Left lung (tissue), 10 donors: ENCODE results near the gene SRCIN1. TPM values are rescaled to one million over a fixed set of nuclear protein-coding genes. Genes with fewer than 3 reads are reported as not detected.

Source experiments
- ATAC-seq: fragments of 200-7000 bp; cut with Tn5 transposase; one replicate; pipeline ENCODE4 v1.9.1; 2020; ENCODE audit warnings: moderate library complexity
- DNase-seq, 4 donors: peaks; one replicate each; pipeline ENCODE4 v3.0.0-alpha.2; 2013 to 2020
- H3K27ac ChIP-seq, 2 donors: fragments of 200-600 bp; sonication (generic) in 1 of 2; one replicate each; pipeline versions ENCODE4 v1.5.0 to v1.8.0; 2020 to 2021
- H3K27me3 ChIP-seq, 2 donors: fragments of 200-600 bp; sonication (generic) in 1 of 2; one replicate each; pipeline versions ENCODE4 v1.5.0 to v1.8.0; 2020 to 2021
- H3K36me3 ChIP-seq, 2 donors: fragments of 200-600 bp; sonication (generic) in 1 of 2; one replicate each; pipeline versions ENCODE4 v1.5.0 to v1.8.0; 2020 to 2021
- H3K4me1 ChIP-seq, 2 donors: fragments of 200-600 bp; one replicate each; pipeline ENCODE4 v1.8.0; 2021
- H3K4me3 ChIP-seq, 2 donors: fragments of 200-600 bp; sonication (generic) in 1 of 2; one replicate each; pipeline versions ENCODE4 v1.5.0 to v1.8.0; 2020 to 2021; ENCODE audit warnings: mild to moderate bottlenecking in 1 of 2
- H3K9me3 ChIP-seq, 2 donors: fragments of 200-600 bp; sonication (generic) in 1 of 2; one replicate each; pipeline versions ENCODE4 v1.5.0 to v1.8.0; 2020 to 2021
- CTCF ChIP-seq, 2 donors: fragments of 200-600 bp; sonication (generic) in 1 of 2; IDR thresholded peaks; one replicate each; pipeline versions ENCODE4 v1.5.0 to v1.8.0; 2021; ENCODE audit warnings: antibody characterized with exemption in 2 of 2
- intact Hi-C, 2 donors: fragments of 100-400 bp; cut with DNase I; formaldehyde crosslinking; loops; one replicate each; pipeline versions ENCODE4 v1.11.2 to v1.14.2; 2022
- polyA plus RNA-seq, 6 donors: library from polyadenylated mRNA; unstranded; fragments of 120-200 nt; gene quantifications; one replicate each; pipeline ENCODE4 v1.2.1, GENCODE V29; 2013; ENCODE audit not compliant: insufficient read length in 6 of 6
- total RNA-seq, 2 donors: library from RNA; stranded (reverse); fragmentation: NEBNext Ultra II Directional; extraction: Animal tissue kit (Norgen Biotek cat#: 25700); gene quantifications; one replicate each; pipeline ENCODE4 v1.2.1, GENCODE V29; 2021
- donor health status: DM: no; HTN: yes; CAD: no.
- donor health status: DM: no; HTN: no; CAD: no.

Gene SRCIN1
- total and polyA plus RNA-seq, 8 donors = 2.7 to 10.6 (median 7.4) TPM

- no peaks in the 10 kb centered on the region for H3K4me1 ChIP-seq
- no peak for TF ChIP-seq CTCF (IDR thresholded peaks at IDR 0.05)
- intact Hi-C loops = no loop called here
- no peak for ATAC-seq
- H3K27me3 ChIP-seq = peaks cover 0 to 100% of the 10 kb centered on the region in 2 donors
- no peak overlapping the region for H3K4me3 ChIP-seq
- H3K36me3 ChIP-seq = no peaks in the 10 kb centered on the region
- DNase-seq = no peak
- no peak overlapping the region for H3K27ac ChIP-seq
- no peaks in the 10 kb centered on the region for H3K9me3 ChIP-seq
Observed at GRCh38 chr17:38585056-38585917, 20.5 kb downstream of the SRCIN1 start.

- no peaks in the 10 kb centered on the region for H3K9me3 ChIP-seq
- intact Hi-C loops = no loop called here
- ATAC-seq (peak; percentile 97), DNase-seq (peak in 3 of 4 donors; percentile 52 to 92 (median 53))
- no peak overlapping the region for H3K4me3 ChIP-seq
- H3K4me1 ChIP-seq = no peaks in the 10 kb centered on the region
- H3K36me3 ChIP-seq = no peaks in the 10 kb centered on the region
- TF ChIP-seq CTCF (IDR thresholded peaks at IDR 0.05) = peak; percentile 89 to 93
- peaks cover 8 to 100% of the 10 kb centered on the region in 2 donors for H3K27me3 ChIP-seq
- no peak overlapping the region for H3K27ac ChIP-seq
Observed at GRCh38 chr17:38584350-38584925, 21.3 kb downstream of the SRCIN1 start.

DNA sequence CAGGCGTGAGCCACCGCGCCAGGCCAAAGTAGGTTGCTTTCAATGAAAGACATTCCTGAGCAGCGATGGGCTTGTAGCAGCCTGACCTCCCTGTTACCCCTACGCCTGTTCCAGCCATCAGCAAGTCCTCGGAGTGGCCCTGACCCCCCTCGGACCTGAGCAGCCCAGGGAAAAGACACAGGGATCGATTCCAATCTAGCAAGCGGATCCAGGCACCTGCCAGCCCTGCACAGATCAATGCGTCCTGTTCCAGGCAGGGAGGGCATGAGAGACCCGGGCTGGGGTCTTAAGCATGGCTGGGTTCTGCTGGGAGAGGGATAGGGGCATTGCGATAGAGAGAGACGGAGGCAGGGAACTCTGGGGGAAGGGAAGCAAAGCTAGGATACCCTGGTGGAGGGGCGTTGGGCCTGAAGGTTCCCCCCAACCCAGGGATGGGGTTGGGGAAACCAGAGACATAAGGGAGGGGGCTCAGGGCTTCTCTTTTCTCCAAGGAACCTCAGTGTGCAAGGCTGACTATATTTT lies 21.9 kb downstream of the SRCIN1 start:
- DNase-seq (no peak), ATAC-seq (no peak)
- no peak overlapping the region for H3K4me3 ChIP-seq
- no peaks in the 10 kb centered on the region for H3K4me1 ChIP-seq
- no peaks in the 10 kb centered on the region for H3K36me3 ChIP-seq
- intact Hi-C loops = no loop called here
- TF ChIP-seq CTCF (IDR thresholded peaks at IDR 0.05) = no peak
- H3K9me3 ChIP-seq = no peaks in the 10 kb centered on the region
- peaks cover 13 to 100% of the 10 kb centered on the region in 2 donors for H3K27me3 ChIP-seq
- no peak overlapping the region for H3K27ac ChIP-seq

GRCh38 chr17:38583176-38583575 lies 22.6 kb downstream of the SRCIN1 start:
- intact Hi-C loops = no loop called here
- no peak overlapping the region for H3K4me3 ChIP-seq
- no peak for DNase-seq
- ATAC-seq = no peak
- peaks cover 20 to 100% of the 10 kb centered on the region in 2 donors for H3K27me3 ChIP-seq
- no peaks in the 10 kb centered on the region for H3K36me3 ChIP-seq
- no peaks in the 10 kb centered on the region for H3K9me3 ChIP-seq
- TF ChIP-seq CTCF (IDR thresholded peaks at IDR 0.05) = no peak
- H3K4me1 ChIP-seq = peaks cover 5 to 7% of the 10 kb centered on the region in 2 donors
- no peak overlapping the region for H3K27ac ChIP-seq

DNA sequence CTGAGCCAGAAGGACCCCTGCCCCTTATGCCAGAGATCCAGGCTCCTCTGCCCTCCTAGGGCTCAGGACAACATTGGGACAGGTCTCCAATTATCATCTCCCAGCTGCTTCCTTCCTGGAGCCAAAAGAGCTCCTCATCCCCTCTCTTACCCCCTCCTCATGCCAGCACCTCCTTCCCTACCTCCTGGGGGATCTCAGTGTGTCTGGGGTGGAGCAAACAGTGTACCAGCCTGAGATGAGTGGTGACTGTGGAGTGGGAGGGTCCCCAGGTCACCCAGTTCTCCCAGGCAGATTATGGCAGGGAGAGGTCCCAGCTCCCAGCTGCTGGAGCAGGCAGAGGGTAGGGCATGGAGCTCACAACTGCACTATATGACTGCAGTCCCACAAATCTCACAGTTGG lies 23.7 kb downstream of the SRCIN1 start:
- DNase-seq (no peak), ATAC-seq (no peak)
- Histone ChIP-seq H3K9me3 (no peaks in the 10 kb centered on the region), H3K27ac (no peak overlapping the region), H3K4me1 (peaks cover 5 to 9% of the 10 kb centered on the region in 2 donors), H3K4me3 (no peak overlapping the region), H3K36me3 (no peaks in the 10 kb centered on the region), H3K27me3 (peaks cover 31 to 100% of the 10 kb centered on the region in 2 donors)
- intact Hi-C loops = no loop called here
- no peak for TF ChIP-seq CTCF (IDR thresholded peaks at IDR 0.05)
